ENCODE data around the gene CATSPERZ. TPM values are rescaled to one million over a fixed set of nuclear protein-coding genes. Genes with fewer than 3 reads are reported as not detected.
A peak's percentile ranks its signal among the peaks of the same experiment; 100 is the strongest.

Gene CATSPERZ
- total and polyA plus RNA-seq, 2 of the 13 experiments (the other 11 are each of a cell fraction or from before 2014, with no cell fraction given), result 0.22 to 0.48 TPM

DNA sequence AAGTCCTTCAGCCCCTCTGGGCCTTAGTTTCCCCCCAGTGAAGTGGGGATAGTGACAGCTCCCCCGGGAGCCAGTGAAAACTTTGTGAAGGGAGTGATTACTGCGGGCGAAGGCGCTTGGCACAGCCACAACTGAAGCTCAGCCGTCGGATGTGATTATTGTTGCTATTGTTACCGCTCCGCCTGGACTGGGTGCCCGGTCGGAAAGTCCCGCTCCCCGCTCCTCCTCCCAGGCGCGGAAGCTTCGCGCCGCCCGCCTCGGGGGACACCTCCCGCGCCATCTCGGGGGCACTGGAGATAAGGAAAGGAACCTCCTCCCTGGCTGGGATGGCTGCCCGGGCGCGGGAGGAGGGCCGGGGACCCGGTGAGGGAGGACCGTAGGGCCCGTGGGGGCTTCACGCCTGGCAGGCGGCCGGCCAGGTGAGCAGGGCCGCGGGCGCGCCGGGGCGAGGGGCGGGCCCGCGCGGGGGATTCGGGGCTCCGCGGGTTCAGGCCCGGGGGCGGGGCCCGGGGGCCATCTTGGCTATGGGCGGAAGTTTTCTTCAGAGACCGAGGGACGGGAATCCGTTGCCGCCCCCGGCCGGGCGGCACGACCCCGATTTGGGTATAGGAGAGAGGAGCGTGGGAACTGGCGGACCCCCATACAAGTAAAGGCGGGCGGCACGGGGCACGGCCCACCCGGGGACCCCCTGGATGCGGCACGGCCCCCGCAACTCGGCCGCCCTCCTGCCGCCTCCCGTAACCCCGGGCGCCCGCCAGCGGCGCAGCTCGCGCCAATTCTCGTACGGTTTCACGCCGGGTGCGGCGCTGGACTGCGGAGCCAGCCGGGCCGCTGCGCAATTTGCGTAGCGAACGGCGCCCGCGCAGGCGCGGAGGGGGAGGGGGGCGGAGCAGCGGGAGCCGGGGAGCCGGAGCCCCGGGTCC is 14.9 kb upstream of the CATSPERZ start, which contains the start of gene GPR137 (continued):
- no peak; the same call in none of the 2 replicates for TF ChIP-seq ZNF777 (CRISPR knock-in tag; IDR thresholded peaks at IDR 0.05)
- no peak for TF ChIP-seq RFXAP (CRISPR knock-in tag; IDR thresholded peaks at IDR 0.05; ENCODE audit: borderline replicate concordance)
- no peak for TF ChIP-seq ZNF496 (CRISPR knock-in tag; IDR thresholded peaks at IDR 0.05; ENCODE audit: insufficient replicate concordance)
- no peak for TF ChIP-seq ZNF33A (CRISPR knock-in tag; IDR thresholded peaks at IDR 0.05; ENCODE audit: borderline replicate concordance)
- TF ChIP-seq FOXK1 (CRISPR knock-in tag; IDR thresholded peaks at IDR 0.05; ENCODE audit: borderline replicate concordance, low read depth), result no peak
- no peak for TF ChIP-seq ZNF138 (CRISPR knock-in tag; IDR thresholded peaks at IDR 0.05; ENCODE audit: low read depth)
- TF ChIP-seq ZNF160 (CRISPR knock-in tag; IDR thresholded peaks at IDR 0.05), result peak; percentile 11; the same call in 1 of the 2 replicates
- TF ChIP-seq ZFP36 (IDR thresholded peaks at IDR 0.05; ENCODE audit: borderline replicate concordance, low read depth, low read length, partially characterized antibody), result no peak
- no peak for TF ChIP-seq PHF20 (CRISPR knock-in tag; IDR thresholded peaks at IDR 0.05)
- TF ChIP-seq, protein P1, sequence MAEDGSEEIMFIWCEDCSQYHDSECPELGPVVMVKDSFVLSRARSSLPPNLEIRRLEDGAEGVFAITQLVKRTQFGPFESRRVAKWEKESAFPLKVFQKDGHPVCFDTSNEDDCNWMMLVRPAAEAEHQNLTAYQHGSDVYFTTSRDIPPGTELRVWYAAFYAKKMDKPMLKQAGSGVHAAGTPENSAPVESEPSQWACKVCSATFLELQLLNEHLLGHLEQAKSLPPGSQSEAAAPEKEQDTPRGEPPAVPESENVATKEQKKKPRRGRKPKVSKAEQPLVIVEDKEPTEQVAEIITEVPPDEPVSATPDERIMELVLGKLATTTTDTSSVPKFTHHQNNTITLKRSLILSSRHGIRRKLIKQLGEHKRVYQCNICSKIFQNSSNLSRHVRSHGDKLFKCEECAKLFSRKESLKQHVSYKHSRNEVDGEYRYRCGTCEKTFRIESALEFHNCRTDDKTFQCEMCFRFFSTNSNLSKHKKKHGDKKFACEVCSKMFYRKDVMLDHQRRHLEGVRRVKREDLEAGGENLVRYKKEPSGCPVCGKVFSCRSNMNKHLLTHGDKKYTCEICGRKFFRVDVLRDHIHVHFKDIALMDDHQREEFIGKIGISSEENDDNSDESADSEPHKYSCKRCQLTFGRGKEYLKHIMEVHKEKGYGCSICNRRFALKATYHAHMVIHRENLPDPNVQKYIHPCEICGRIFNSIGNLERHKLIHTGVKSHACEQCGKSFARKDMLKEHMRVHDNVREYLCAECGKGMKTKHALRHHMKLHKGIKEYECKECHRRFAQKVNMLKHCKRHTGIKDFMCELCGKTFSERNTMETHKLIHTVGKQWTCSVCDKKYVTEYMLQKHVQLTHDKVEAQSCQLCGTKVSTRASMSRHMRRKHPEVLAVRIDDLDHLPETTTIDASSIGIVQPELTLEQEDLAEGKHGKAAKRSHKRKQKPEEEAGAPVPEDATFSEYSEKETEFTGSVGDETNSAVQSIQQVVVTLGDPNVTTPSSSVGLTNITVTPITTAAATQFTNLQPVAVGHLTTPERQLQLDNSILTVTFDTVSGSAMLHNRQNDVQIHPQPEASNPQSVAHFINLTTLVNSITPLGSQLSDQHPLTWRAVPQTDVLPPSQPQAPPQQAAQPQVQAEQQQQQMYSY (CRISPR knock-in tag; IDR thresholded peaks at IDR 0.05), result no peak
- TF ChIP-seq ZNF235 (CRISPR knock-in tag; IDR thresholded peaks at IDR 0.05; ENCODE audit: borderline replicate concordance), result peak; percentile 61; the same call in 1 of the 2 replicates
- no peak for TF ChIP-seq ZNF674 (CRISPR knock-in tag; IDR thresholded peaks at IDR 0.05; ENCODE audit: low read depth)
- no peak for TF ChIP-seq ZNF878 (CRISPR knock-in tag; IDR thresholded peaks at IDR 0.05)
- TF ChIP-seq HHEX (CRISPR knock-in tag; IDR thresholded peaks at IDR 0.05), result no peak
- no peak for TF ChIP-seq SOX5 (CRISPR knock-in tag; IDR thresholded peaks at IDR 0.05; ENCODE audit: borderline replicate concordance)
- TF ChIP-seq ZNF180 (CRISPR knock-in tag; IDR thresholded peaks at IDR 0.05; ENCODE audit: borderline replicate concordance, low read depth), result no peak
- TF ChIP-seq ZNF724P (CRISPR knock-in tag; IDR thresholded peaks at IDR 0.05; ENCODE audit: borderline replicate concordance), result no peak; the same call in 1 of the 2 replicates
- TF ChIP-seq MED13 (CRISPR knock-in tag; IDR thresholded peaks at IDR 0.05), result no peak
- TF ChIP-seq NR1H2 (CRISPR knock-in tag; IDR thresholded peaks at IDR 0.05; ENCODE audit: borderline replicate concordance, low read depth), result no peak
- no peak for TF ChIP-seq HOXA9 (CRISPR knock-in tag; IDR thresholded peaks at IDR 0.05; ENCODE audit: borderline replicate concordance)
- no peak for TF ChIP-seq RAD51 (IDR thresholded peaks at IDR 0.05; ENCODE audit: borderline replicate concordance)
- no peak for TF ChIP-seq ZBTB25 (CRISPR knock-in tag; IDR thresholded peaks at IDR 0.05)
- TF ChIP-seq U2AF1 (optimal IDR thresholded peaks at IDR 0.05; ENCODE audit: low read depth, low read length), result no peak
- TF ChIP-seq ZNF883 (CRISPR knock-in tag; IDR thresholded peaks at IDR 0.05; ENCODE audit: not compliant biosample characterization), result no peak
- TF ChIP-seq KDM3A (CRISPR knock-in tag; IDR thresholded peaks at IDR 0.05; ENCODE audit: low read depth), result no peak

Measured in HepG2 (cell line).